GM23248 (cell line): ENCODE results near the gene CSN1S1. TPM values are rescaled to one million over a fixed set of nuclear protein-coding genes. Genes with fewer than 3 reads are reported as not detected.

Experiments
- DNase-seq: peaks from one replicate; pipeline ENCODE4 v3.0.0-alpha.2; 2015
- H2AFZ ChIP-seq: fragments of 200-600 bp; sonication (generic); 2 replicates; pipeline ENCODE4 v1.6.1; 2016; ENCODE audit warnings: antibody characterized with exemption
- H3F3A ChIP-seq: fragments of 200-600 bp; sonication (generic); 2 replicates; pipeline ENCODE4 v1.6.1; 2016; ENCODE audit warnings: mild to moderate bottlenecking, antibody characterized with exemption, mixed run types; ENCODE audit not compliant: insufficient read depth
- H3K27ac ChIP-seq: fragments of 200-600 bp; sonication (generic); 2 replicates; pipeline ENCODE4 v1.5.1; 2016; ENCODE audit warnings: mild to moderate bottlenecking
- H3K27me3 ChIP-seq: fragments of 200-600 bp; sonication (generic); replicated peaks from 2 replicates; pipeline ENCODE4 v1.6.1; 2016; ENCODE audit warnings: mild to moderate bottlenecking; ENCODE audit not compliant: insufficient read depth
- H3K36me3 ChIP-seq: fragments of 200-600 bp; sonication (generic); 2 replicates; pipeline ENCODE4 v1.6.1; 2016; ENCODE audit warnings: low read depth, mild to moderate bottlenecking
- H3K4me1 ChIP-seq: fragments of 200-600 bp; sonication (generic); 2 replicates; pipeline ENCODE4 v1.6.1; 2016; ENCODE audit warnings: mild to moderate bottlenecking; ENCODE audit not compliant: insufficient read depth
- H3K4me2 ChIP-seq: fragments of 200-600 bp; sonication (generic); one replicate; pipeline ENCODE4 v1.6.1; 2016; ENCODE audit warnings: mild to moderate bottlenecking; ENCODE audit not compliant: unreplicated experiment
- H3K4me3 ChIP-seq: fragments of 200-600 bp; sonication (generic); 2 replicates; pipeline ENCODE4 v1.5.1; 2016; ENCODE audit warnings: mild to moderate bottlenecking
- H3K79me2 ChIP-seq: fragments of 200-600 bp; sonication (generic); 2 replicates; pipeline ENCODE4 v1.6.1; 2016; ENCODE audit warnings: mild to moderate bottlenecking; ENCODE audit not compliant: insufficient read depth
- H3K9ac ChIP-seq: fragments of 200-600 bp; sonication (generic); 2 replicates; pipeline ENCODE4 v1.6.1; 2016; ENCODE audit warnings: mild to moderate bottlenecking
- H3K9me2 ChIP-seq: fragments of 200-600 bp; sonication (generic); 2 replicates; pipeline ENCODE4 v1.6.1; 2016; ENCODE audit warnings: mixed run types, mild to moderate bottlenecking, moderate library complexity; ENCODE audit not compliant: insufficient read depth
- H3K9me3 ChIP-seq: fragments of 200-600 bp; sonication (generic); one replicate; pipeline ENCODE4 v1.6.1; 2017; ENCODE audit warnings: low read depth
- H4K20me1 ChIP-seq: fragments of 200-600 bp; sonication (generic); 2 replicates; pipeline ENCODE4 v1.6.0; 2016; ENCODE audit not compliant: insufficient read depth
- EZH2 ChIP-seq: fragments of 200-600 bp; sonication (generic); IDR thresholded peaks from 2 replicates; pipeline ENCODE4 v1.6.1; 2018; ENCODE audit warnings: antibody characterized with exemption, mild to moderate bottlenecking; ENCODE audit not compliant: insufficient read depth, poor library complexity, severe bottlenecking
- EZH2phosphoT487 ChIP-seq: fragments of 200-600 bp; sonication (generic); IDR thresholded peaks from 2 replicates; pipeline ENCODE4 v1.6.1; 2018; ENCODE audit warnings: antibody characterized with exemption, moderate library complexity, mild to moderate bottlenecking, low read depth; ENCODE audit not compliant: insufficient read depth
- WGBS, 2 experiments: methylation state at CpG; one replicate each; pipeline ENCODE4 v1.1.6; 2015 to 2017; ENCODE audit warnings: low lambda C conversion rate in 2 of 2, low coverage in 1 of 2; ENCODE audit errors: missing lambda C conversion rate in 2 of 2; 5-methylcytosine and 5-hydroxymethylcytosine counted together
- in situ Hi-C: fragments of 300-500 bp; cut with MboI; formaldehyde crosslinking; loops from 2 replicates; pipeline ENCODE4 v1.15.0; 2020
- polyA plus RNA-seq: library from polyadenylated mRNA; unstranded; fragments of >200 nt; fragmentation: Nextera tagmentation; extraction: Ambion mirVana; gene quantifications from 2 replicates; pipeline ENCODE4 v1.2.1, GENCODE V29; 2016
- total RNA-seq: library from RNA; depleted of rRNA; stranded (reverse); fragments of >200 nt; shearing (Covaris generic); gene quantifications from 2 replicates; pipeline ENCODE4 v1.2.3, GENCODE V29; 2014

CSN1S1 gene
- total and polyA plus RNA-seq, 2 experiments from 2014 or later, result not detected

DNA sequence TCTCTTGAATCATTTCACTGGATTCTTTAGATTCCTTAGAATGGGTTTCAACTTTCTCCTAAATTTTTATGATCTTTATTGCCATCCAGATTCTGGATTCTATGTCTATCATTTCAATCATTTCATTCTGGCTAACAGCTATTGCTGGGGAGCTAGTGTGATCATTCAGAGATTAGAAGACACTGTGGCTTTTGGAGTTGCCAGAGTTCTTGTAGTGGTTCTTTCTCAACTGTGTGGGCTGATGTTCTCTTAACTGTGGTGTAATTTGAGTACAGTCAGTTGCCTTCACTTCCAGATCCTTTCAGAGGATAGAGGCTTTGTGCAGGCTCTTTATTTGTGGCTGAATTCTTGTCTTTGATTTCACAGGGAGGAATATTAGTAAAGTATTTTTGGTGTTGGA, 46.7 kb downstream of the CSN1S1 start:
- no peak overlapping the region for H2AFZ ChIP-seq
- H3K9me3 ChIP-seq, result no peaks in the 10 kb centered on the region
- H3K27me3 ChIP-seq, result no peaks in the 10 kb centered on the region
- in situ Hi-C loops, result no loop called here
- TF ChIP-seq EZH2phosphoT487, result no peak
- TF ChIP-seq EZH2, result no peak
- H3K36me3 ChIP-seq, result no peaks in the 10 kb centered on the region
- no peaks in the 10 kb centered on the region for H3K79me2 ChIP-seq
- H3K4me3 ChIP-seq, result no peak overlapping the region
- no peaks in the 10 kb centered on the region for H3F3A ChIP-seq
- H4K20me1 ChIP-seq, result no peaks in the 10 kb centered on the region
- H3K27ac ChIP-seq, result no peak overlapping the region
- no peak overlapping the region for H3K9ac ChIP-seq
- H3K4me2 ChIP-seq, result no peak overlapping the region
- peak; percentile 21 for DNase-seq
- H3K4me1 ChIP-seq, result no peaks in the 10 kb centered on the region
- H3K9me2 ChIP-seq, result no peaks in the 10 kb centered on the region

DNA sequence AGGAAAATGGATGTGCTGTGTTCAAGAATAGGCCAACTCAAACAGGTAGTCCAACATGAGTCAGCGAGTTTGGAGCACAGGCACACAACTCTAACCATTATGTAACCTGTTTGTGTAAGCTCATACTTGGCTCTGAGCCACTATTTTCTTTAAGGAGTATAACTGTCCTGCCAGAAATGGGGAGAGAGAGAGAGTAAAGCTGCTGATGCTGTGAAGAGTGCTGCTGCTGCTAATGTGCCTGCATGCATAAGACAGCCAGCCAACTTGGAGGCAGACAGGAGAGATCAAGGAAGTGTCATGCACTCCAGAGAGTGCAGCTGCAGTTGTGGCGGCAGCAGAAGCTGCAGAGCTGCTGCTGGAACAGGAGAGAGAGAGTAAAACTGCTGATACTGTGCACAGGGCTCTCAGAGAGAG, 53.2 kb downstream of the CSN1S1 start:
- no peak overlapping the region for H3K4me2 ChIP-seq
- no peak overlapping the region for H3K27ac ChIP-seq
- 38 to 44% methylated on average over 2 of the region's 2 CpGs for WGBS, 2 experiments
- no peaks in the 10 kb centered on the region for H3F3A ChIP-seq
- no peak for DNase-seq
- no peaks in the 10 kb centered on the region for H3K27me3 ChIP-seq
- no peaks in the 10 kb centered on the region for H3K79me2 ChIP-seq
- H2AFZ ChIP-seq, result no peak overlapping the region
- H4K20me1 ChIP-seq, result no peaks in the 10 kb centered on the region
- in situ Hi-C loops, result no loop called here
- no peaks in the 10 kb centered on the region for H3K9me3 ChIP-seq
- H3K4me3 ChIP-seq, result no peak overlapping the region
- H3K9me2 ChIP-seq, result no peaks in the 10 kb centered on the region
- no peak overlapping the region for H3K9ac ChIP-seq
- TF ChIP-seq EZH2phosphoT487, result no peak
- H3K4me1 ChIP-seq, result no peaks in the 10 kb centered on the region
- H3K36me3 ChIP-seq, result no peaks in the 10 kb centered on the region

DNA sequence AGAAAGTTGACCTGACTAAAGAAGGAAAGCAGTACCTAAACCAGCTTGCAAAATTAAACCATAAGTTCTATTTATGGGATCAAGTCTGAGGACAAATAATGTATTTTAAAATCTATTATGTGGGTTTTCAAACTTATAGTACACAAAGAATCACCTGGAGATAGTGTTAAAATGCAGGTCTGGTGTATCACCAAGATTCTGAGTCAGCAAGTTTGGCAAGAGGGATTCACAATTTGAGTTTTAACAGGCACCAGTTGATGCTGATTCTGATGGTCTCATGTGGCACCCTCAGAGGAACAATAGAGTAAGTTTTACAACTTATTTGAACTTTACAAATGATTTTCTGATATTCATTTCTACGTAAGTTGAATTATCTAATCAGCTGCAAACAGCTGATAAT, 55.8 kb downstream of the CSN1S1 start:
- Histone ChIP-seq H3K9me2 (no peaks in the 10 kb centered on the region), H2AFZ (no peak overlapping the region), H3K27me3 (no peaks in the 10 kb centered on the region), H3K4me2 (no peak overlapping the region), H3K36me3 (no peaks in the 10 kb centered on the region), H3K4me3 (no peak overlapping the region), H3K9ac (no peak overlapping the region), H3K4me1 (no peaks in the 10 kb centered on the region), H3F3A (no peaks in the 10 kb centered on the region), H3K27ac (no peak overlapping the region), H4K20me1 (no peaks in the 10 kb centered on the region), H3K9me3 (no peaks in the 10 kb centered on the region), H3K79me2 (no peaks in the 10 kb centered on the region)
- TF ChIP-seq EZH2, result no peak
- no peak for TF ChIP-seq EZH2phosphoT487
- no peak for DNase-seq
- 57 to 63% methylated on average over 1 of the region's 1 CpG for WGBS, 2 experiments
- in situ Hi-C loops, result no loop called here

DNA sequence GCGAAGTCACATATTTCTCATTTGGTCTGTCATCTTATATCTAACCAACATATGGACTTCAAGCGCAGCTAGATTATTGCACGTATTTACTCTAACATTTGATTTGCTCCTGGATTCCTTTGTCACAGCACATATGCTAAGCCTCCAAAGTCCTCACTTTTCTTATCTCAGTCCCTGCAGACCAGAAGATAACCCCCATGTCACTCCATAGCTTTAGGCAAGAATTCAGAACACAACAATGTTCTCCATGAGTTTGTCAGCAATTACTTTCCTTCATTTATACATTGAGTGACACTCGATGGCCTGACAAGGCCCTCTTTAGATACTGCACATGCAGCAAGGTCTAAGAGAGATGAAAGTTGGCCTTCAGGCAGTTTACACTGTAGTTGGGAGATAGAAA, 60.1 kb downstream of the CSN1S1 start:
- Histone ChIP-seq H3K4me3 (no peak overlapping the region), H2AFZ (no peak overlapping the region), H3F3A (no peaks in the 10 kb centered on the region), H3K36me3 (no peaks in the 10 kb centered on the region), H3K9me2 (no peaks in the 10 kb centered on the region), H3K9ac (no peak overlapping the region), H3K4me1 (no peaks in the 10 kb centered on the region), H4K20me1 (no peaks in the 10 kb centered on the region), H3K27ac (no peak overlapping the region), H3K9me3 (no peaks in the 10 kb centered on the region), H3K79me2 (no peaks in the 10 kb centered on the region), H3K27me3 (no peaks in the 10 kb centered on the region), H3K4me2 (no peak overlapping the region)
- in situ Hi-C loops, result no loop called here
- no peak for DNase-seq
- no peak for TF ChIP-seq EZH2
- TF ChIP-seq EZH2phosphoT487, result no peak
- WGBS, 2 experiments, result 68% methylated on average over 4 of the region's 4 CpGs

DNA sequence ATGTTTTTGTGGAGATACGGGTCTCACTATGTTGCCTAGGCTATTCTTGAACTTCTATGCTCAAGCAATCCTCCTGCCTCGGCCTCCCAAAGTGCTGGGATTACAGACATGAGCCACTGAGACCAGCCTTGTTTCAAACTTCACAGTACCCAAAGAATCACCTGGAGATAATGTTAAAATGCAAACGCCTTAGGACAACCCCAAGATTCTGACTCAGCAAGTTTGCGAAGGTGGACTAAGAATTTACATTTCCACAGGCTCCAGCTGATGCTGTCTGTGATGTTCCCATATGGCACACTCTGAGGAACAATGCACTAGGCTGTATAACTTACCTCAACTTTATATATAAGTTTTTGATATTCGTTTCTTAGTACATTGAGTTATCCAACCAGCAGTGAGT, 63.9 kb downstream of the CSN1S1 start:
- Histone ChIP-seq H3K9me3 (no peaks in the 10 kb centered on the region), H2AFZ (no peak overlapping the region), H3K27me3 (no peaks in the 10 kb centered on the region), H3K4me1 (peaks cover 8% of the 10 kb centered on the region; the same call in 1 of the 2 replicates), H3F3A (no peaks in the 10 kb centered on the region), H3K9me2 (no peaks in the 10 kb centered on the region), H3K4me3 (no peak overlapping the region), H3K36me3 (no peaks in the 10 kb centered on the region), H4K20me1 (no peaks in the 10 kb centered on the region), H3K79me2 (no peaks in the 10 kb centered on the region), H3K9ac (no peak overlapping the region), H3K27ac (no peak overlapping the region), H3K4me2 (no peak overlapping the region)
- no peak for TF ChIP-seq EZH2
- TF ChIP-seq EZH2phosphoT487, result no peak
- in situ Hi-C loops, result no loop called here
- DNase-seq, result no peak
- WGBS, 2 experiments, result 50 to 57% methylated on average over 5 of the region's 5 CpGs
